ENCODE results near the gene ROBO4.

- TF ChIP-seq POLR2A (IDR thresholded peaks at IDR 0.05) (no peak), EP300 (IDR thresholded peaks at IDR 0.05) (no peak), POLR2AphosphoS5 (IDR thresholded peaks at IDR 0.05) (no peak), CTCF (IDR thresholded peaks at IDR 0.05) (no peak)
Measured at GRCh38 chr11:124915541-124916369, 18.1 kb upstream of the ROBO4 start.
